Measurements from ENCODE around the gene DTL. TPM values are rescaled to one million over a fixed set of nuclear protein-coding genes. Genes with fewer than 3 reads are reported as not detected.

Gene DTL
- polyA plus RNA-seq, 3 donors = 19.2 to 23.8 (median 20.5) TPM

- no peak for DNase-seq
Measured at GRCh38 chr1:212082765-212083406, 47.3 kb downstream of the DTL start.

- no peak for DNase-seq
Measured at GRCh38 chr1:212089560-212090163, 54.1 kb downstream of the DTL start.

- DNase-seq = no peak
Measured at GRCh38 chr1:212091438-212092121, 56.0 kb downstream of the DTL start.

GRCh38 chr1:212097360-212097759 is 61.8 kb downstream of the DTL start:
- no peak for DNase-seq

- DNase-seq = no peak
Measured at GRCh38 chr1:212098310-212098709, 62.8 kb downstream of the DTL start.

GRCh38 chr1:212098771-212099170 is 63.2 kb downstream of the DTL start:
- no peak for DNase-seq

GRCh38 chr1:212101251-212101650 is 65.7 kb downstream of the DTL start:
- no peak for DNase-seq

- DNase-seq = no peak
Measured at GRCh38 chr1:212101735-212102134, 66.2 kb downstream of the DTL start.

- DNase-seq = no peak
Measured at GRCh38 chr1:212104586-212105325, 69.2 kb downstream of the DTL start.

- no peak for DNase-seq
Measured at GRCh38 chr1:212106286-212106792, 70.8 kb downstream of the DTL start.

GRCh38 chr1:212107481-212107880 is 71.9 kb downstream of the DTL start:
- no peak for DNase-seq

GRCh38 chr1:212108187-212108586 is 72.6 kb downstream of the DTL start:
- DNase-seq = no peak

GRCh38 chr1:212108981-212109380 is 73.4 kb downstream of the DTL start:
- no peak for DNase-seq

- DNase-seq = no peak
Measured at GRCh38 chr1:212109728-212110127, 74.2 kb downstream of the DTL start.

GRCh38 chr1:212110617-212111016 is 75.1 kb downstream of the DTL start:
- DNase-seq = no peak

- no peak for DNase-seq
Measured at GRCh38 chr1:212111536-212111935, 76.0 kb downstream of the DTL start.

GRCh38 chr1:212113706-212114105 is 78.2 kb downstream of the DTL start:
- no peak for DNase-seq

- no peak for DNase-seq
Measured at GRCh38 chr1:212118167-212118871, 82.8 kb downstream of the DTL start.

GRCh38 chr1:212118872-212119260 is 83.3 kb downstream of the DTL start:
- DNase-seq = no peak

GRCh38 chr1:212119397-212119837 is 83.9 kb downstream of the DTL start:
- DNase-seq = no peak

GRCh38 chr1:212119863-212120262 is 84.3 kb downstream of the DTL start:
- no peak for DNase-seq

GRCh38 chr1:212121779-212122178 is 86.2 kb downstream of the DTL start:
- no peak for DNase-seq

Data from renal pelvis (tissue), 4 donors.